PC-9 (cell line): Measurements from ENCODE around the gene GFOD2.

ENCODE experiments used
- EZH2 ChIP-seq: fragments of 200-600 bp; sonication (generic); IDR thresholded peaks from 2 replicates; pipeline ENCODE4 v1.8.0; 2017; ENCODE audit warnings: antibody characterized with exemption, low read depth
- TF ChIP-seq, protein P1 (sequence below): fragments of 200-600 bp; sonication (generic); conservative IDR thresholded peaks from 2 replicates; pipeline ENCODE4 v1.6.1; 2017; ENCODE audit warnings: mixed run types, antibody characterized with exemption, mild to moderate bottlenecking, moderate library complexity

DNA sequence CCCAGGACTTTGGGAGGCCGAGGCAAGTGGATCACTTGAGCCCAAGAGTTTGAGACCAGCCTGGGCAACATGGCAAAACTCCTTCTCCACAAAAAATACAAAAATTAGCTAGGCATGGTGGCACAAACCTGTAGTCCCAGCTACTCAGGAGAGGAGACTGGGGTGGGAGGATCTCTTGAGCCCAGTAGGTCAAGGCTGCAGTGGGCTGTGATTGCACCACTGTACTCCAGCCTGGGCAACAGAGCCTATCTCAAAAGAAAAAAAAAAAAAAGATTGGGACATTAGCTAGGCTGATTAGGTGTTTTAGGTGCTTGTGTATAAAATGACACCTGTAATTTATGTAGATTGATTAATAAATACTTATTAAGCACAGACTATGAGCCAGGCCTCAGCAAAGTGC lies 10.1 kb downstream of the GFOD2 start:
- TF ChIP-seq, protein P1, sequence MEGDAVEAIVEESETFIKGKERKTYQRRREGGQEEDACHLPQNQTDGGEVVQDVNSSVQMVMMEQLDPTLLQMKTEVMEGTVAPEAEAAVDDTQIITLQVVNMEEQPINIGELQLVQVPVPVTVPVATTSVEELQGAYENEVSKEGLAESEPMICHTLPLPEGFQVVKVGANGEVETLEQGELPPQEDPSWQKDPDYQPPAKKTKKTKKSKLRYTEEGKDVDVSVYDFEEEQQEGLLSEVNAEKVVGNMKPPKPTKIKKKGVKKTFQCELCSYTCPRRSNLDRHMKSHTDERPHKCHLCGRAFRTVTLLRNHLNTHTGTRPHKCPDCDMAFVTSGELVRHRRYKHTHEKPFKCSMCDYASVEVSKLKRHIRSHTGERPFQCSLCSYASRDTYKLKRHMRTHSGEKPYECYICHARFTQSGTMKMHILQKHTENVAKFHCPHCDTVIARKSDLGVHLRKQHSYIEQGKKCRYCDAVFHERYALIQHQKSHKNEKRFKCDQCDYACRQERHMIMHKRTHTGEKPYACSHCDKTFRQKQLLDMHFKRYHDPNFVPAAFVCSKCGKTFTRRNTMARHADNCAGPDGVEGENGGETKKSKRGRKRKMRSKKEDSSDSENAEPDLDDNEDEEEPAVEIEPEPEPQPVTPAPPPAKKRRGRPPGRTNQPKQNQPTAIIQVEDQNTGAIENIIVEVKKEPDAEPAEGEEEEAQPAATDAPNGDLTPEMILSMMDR: no peak
- TF ChIP-seq EZH2: no peak
